WTC11 (cell line): Measurements from ENCODE around the gene ZNF593OS. TPM values are rescaled to one million over a fixed set of nuclear protein-coding genes. Genes with fewer than 3 reads are reported as not detected.

ENCODE experiments used
- AR ChIP-seq: fragments of 250-450 bp; sonication (Bioruptor Pico); IDR thresholded peaks from 2 replicates; pipeline ENCODE4 v1.9.0; 2021; ENCODE audit warnings: mild to moderate bottlenecking
- ATF3 ChIP-seq: sonication (generic); formaldehyde crosslinking; conservative IDR thresholded peaks from 2 replicates; pipeline ENCODE4 v1.8.1; 2022; ENCODE audit warnings: mild to moderate bottlenecking, missing genetic modification reagents
- CREM ChIP-seq: sonication (generic); formaldehyde crosslinking; IDR thresholded peaks from 2 replicates; pipeline ENCODE4 v1.8.1; 2022; ENCODE audit warnings: mild to moderate bottlenecking, missing genetic modification reagents, moderate library complexity
- CTCF ChIP-seq: fragments of 200-600 bp; IDR thresholded peaks from 2 replicates; pipeline ENCODE4 v1.8.0; 2022; ENCODE audit warnings: antibody characterized with exemption
- FOXK1 ChIP-seq: sonication (generic); formaldehyde crosslinking; IDR thresholded peaks from 2 replicates; pipeline ENCODE4 v1.8.0; 2022; ENCODE audit warnings: mild to moderate bottlenecking, moderate library complexity, missing genetic modification reagents
- FOXP1 ChIP-seq: sonication (generic); formaldehyde crosslinking; IDR thresholded peaks from 2 replicates; pipeline ENCODE4 v1.8.0; 2022; ENCODE audit warnings: missing genetic modification reagents, mild to moderate bottlenecking, moderate library complexity, borderline replicate concordance
- GTF2I ChIP-seq: fragments of 250-450 bp; sonication (Bioruptor Pico); conservative IDR thresholded peaks from 2 replicates; pipeline ENCODE4 v1.4.0; 2021; ENCODE audit warnings: mild to moderate bottlenecking
- MAX ChIP-seq: sonication (generic); formaldehyde crosslinking; IDR thresholded peaks from 2 replicates; pipeline ENCODE4 v1.8.0; 2022; ENCODE audit warnings: mild to moderate bottlenecking, missing genetic modification reagents
- MYBL2 ChIP-seq: sonication (generic); formaldehyde crosslinking; IDR thresholded peaks from 2 replicates; pipeline ENCODE4 v1.8.1; 2023; ENCODE audit warnings: mild to moderate bottlenecking, moderate library complexity, missing genetic modification reagents
- PRRX2 ChIP-seq: fragments of 250-450 bp; sonication (Bioruptor Pico); IDR thresholded peaks from 2 replicates; pipeline ENCODE4 v1.8.0; 2021; ENCODE audit warnings: mild to moderate bottlenecking
- TEAD1 ChIP-seq: sonication (generic); formaldehyde crosslinking; IDR thresholded peaks from 2 replicates; pipeline ENCODE4 v1.8.0; 2022; ENCODE audit warnings: mild to moderate bottlenecking, missing genetic modification reagents
- USF1 ChIP-seq: sonication (generic); formaldehyde crosslinking; IDR thresholded peaks from 2 replicates; pipeline ENCODE4 v1.8.0; 2022; ENCODE audit warnings: mild to moderate bottlenecking, missing genetic modification reagents
- USF2 ChIP-seq: sonication (generic); formaldehyde crosslinking; IDR thresholded peaks from 2 replicates; pipeline ENCODE4 v1.8.1; 2023; ENCODE audit warnings: mild to moderate bottlenecking, missing genetic modification reagents, moderate library complexity
- ZNF532 ChIP-seq: fragments of 250-450 bp; sonication (Bioruptor Pico); IDR thresholded peaks from 2 replicates; pipeline ENCODE4 v1.9.0; 2021; ENCODE audit warnings: mild to moderate bottlenecking, borderline replicate concordance
- total RNA-seq: library from RNA; stranded (reverse); gene quantifications from 3 replicates; pipeline ENCODE4 v1.2.3, GENCODE V29; 2021

Gene ZNF593OS
- total RNA-seq, 1 experiment from 2014 or later: not detected

GRCh38 chr1:26164036-26164860 lies 7.4 kb downstream of the ZNF593OS start (continued):
- TF ChIP-seq ZNF532 (CRISPR knock-in tag) (no peak), USF1 (CRISPR knock-in tag) (peak; percentile 87), MAX (CRISPR knock-in tag) (0 out of 2 replicates have a peak, but pooled peaks have one; percentile 2), GTF2I (CRISPR knock-in tag) (no peak), AR (CRISPR knock-in tag) (no peak), CREM (CRISPR knock-in tag) (0 out of 2 replicates have a peak, but pooled peaks have one; percentile 40), ATF3 (CRISPR knock-in tag) (no peak), MYBL2 (peak; percentile 21; the same call in 1 of the 2 replicates), PRRX2 (CRISPR knock-in tag) (no peak), FOXP1 (CRISPR knock-in tag) (peak; percentile 50; the same call in 1 of the 2 replicates), CTCF (peak; percentile 39; the same call in 1 of the 2 replicates), FOXK1 (CRISPR knock-in tag) (0 out of 2 replicates have a peak, but pooled peaks have one; percentile 10), TEAD1 (CRISPR knock-in tag) (peak; percentile 59), USF2 (CRISPR knock-in tag) (peak; percentile 92)
